SK-N-SH treated with all-trans-retinoic acid at 6 μM for 48 hours (cell line): Measurements from ENCODE around the gene FRAS1.

Experiments
- ARNTL ChIP-seq: fragments of 450-650 bp; formaldehyde crosslinking; IDR thresholded peaks from 2 replicates; pipeline ENCODE4 v1.5.0; 2020; ENCODE audit warnings: low read depth, mild to moderate bottlenecking, moderate library complexity, borderline replicate concordance
- RARB ChIP-seq: fragments of 250-450 bp; sonication (Bioruptor Pico); IDR thresholded peaks from 2 replicates; pipeline ENCODE4 v1.8.0; 2021; ENCODE audit warnings: mild to moderate bottlenecking, moderate library complexity
- TCF4 ChIP-seq: fragments of 250-450 bp; sonication (Bioruptor Pico); IDR thresholded peaks from 2 replicates; pipeline ENCODE4 v1.8.0; 2021; ENCODE audit warnings: mild to moderate bottlenecking, moderate library complexity, borderline replicate concordance
- TOX ChIP-seq: fragments of 250-450 bp; sonication (Bioruptor Pico); IDR thresholded peaks from 2 replicates; pipeline ENCODE4 v1.8.0; 2021; ENCODE audit warnings: mild to moderate bottlenecking, moderate library complexity, borderline replicate concordance
- ZFP3 ChIP-seq: fragments of 250-450 bp; sonication (Bioruptor Pico); IDR thresholded peaks from 2 replicates; pipeline ENCODE4 v1.5.0; 2020; ENCODE audit warnings: mild to moderate bottlenecking, moderate library complexity
- ZNF70 ChIP-seq: fragments of 450-650 bp; formaldehyde crosslinking; IDR thresholded peaks from 2 replicates; pipeline ENCODE4 v1.5.0; 2020; ENCODE audit warnings: mild to moderate bottlenecking, moderate library complexity

DNA sequence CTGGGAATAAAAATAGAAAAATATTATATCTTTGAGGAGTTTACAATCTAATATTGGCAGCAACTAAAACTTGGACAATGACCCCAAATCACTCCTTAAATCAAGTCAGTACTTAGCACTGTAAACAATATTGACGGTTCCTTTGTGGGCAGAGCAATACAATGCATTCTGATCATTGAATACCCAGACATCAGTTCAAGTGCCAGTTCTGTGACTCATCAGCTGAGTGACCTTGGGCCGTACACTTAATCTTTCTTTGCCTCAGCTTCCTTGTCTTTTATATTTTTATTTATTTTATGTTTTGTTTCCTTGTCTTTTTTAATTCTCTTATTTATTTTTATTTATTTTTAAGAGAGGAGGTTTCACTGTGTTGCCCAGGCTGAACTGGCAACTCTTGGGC lies 382.2 kb downstream of the FRAS1 start:
- TF ChIP-seq ARNTL (CRISPR knock-in tag) (no peak), TCF4 (CRISPR knock-in tag) (no peak), TOX (CRISPR knock-in tag) (no peak), ZFP3 (CRISPR knock-in tag) (no peak), RARB (CRISPR knock-in tag) (no peak), ZNF70 (CRISPR knock-in tag) (no peak)
